SU-DHL-6 (cell line): ENCODE results near the gene FBXW7.

Experiments used
- H2AFZ ChIP-seq: fragments of 200-600 bp; sonication (generic); 2 replicates; pipeline ENCODE4 v1.6.1; 2014; ENCODE audit warnings: low read depth, mild to moderate bottlenecking, moderate library complexity, mixed read lengths, antibody characterized with exemption, low read length; ENCODE audit not compliant: severe bottlenecking
- H3F3A ChIP-seq: fragments of 200-600 bp; shearing (Covaris generic); 2 replicates; pipeline ENCODE4 v1.6.0; 2016; ENCODE audit warnings: antibody characterized with exemption, mild to moderate bottlenecking; ENCODE audit not compliant: insufficient read depth
- H3K27ac ChIP-seq: fragments of 200-600 bp; sonication (generic); 2 replicates; pipeline ENCODE4 v1.5.1; 2016; ENCODE audit warnings: low read depth, mild to moderate bottlenecking, low read length, moderate library complexity, mixed read lengths
- H3K27me3 ChIP-seq: fragments of 200-600 bp; sonication (generic), shearing (Covaris generic); 2 replicates; pipeline ENCODE4 v1.6.0; 2014; ENCODE audit warnings: mild to moderate bottlenecking, low read length
- H3K36me3 ChIP-seq: fragments of 200-600 bp; sonication (generic); 2 replicates; pipeline ENCODE4 v1.6.1; 2014; ENCODE audit warnings: mild to moderate bottlenecking, low read length, mixed read lengths
- H3K4me2 ChIP-seq: fragments of 300-600, 200-600 bp; shearing (Covaris generic), sonication (generic); 2 replicates; pipeline ENCODE4 v1.6.0; 2014; ENCODE audit warnings: low read length, low read depth, mild to moderate bottlenecking; ENCODE audit not compliant: poor library complexity, severe bottlenecking
- H3K4me3 ChIP-seq: fragments of 200-600 bp; sonication (generic); 2 replicates; pipeline ENCODE4 v1.5.1; 2014; ENCODE audit warnings: antibody characterized with exemption, low read length, mild to moderate bottlenecking, mixed read lengths; ENCODE audit not compliant: insufficient read depth, poor library complexity, severe bottlenecking
- H3K79me2 ChIP-seq: fragments of 200-600 bp; sonication (generic); 2 replicates; pipeline ENCODE4 v1.6.1; 2014; ENCODE audit warnings: mild to moderate bottlenecking, low read length, moderate library complexity; ENCODE audit not compliant: insufficient read depth
- H3K9ac ChIP-seq: fragments of 200-600 bp; sonication (generic); 2 replicates; pipeline ENCODE4 v1.7.0; 2014; ENCODE audit warnings: mild to moderate bottlenecking, low read length
- H3K9me2 ChIP-seq: fragments of 200-600 bp; sonication (generic); replicated peaks from 2 replicates; pipeline ENCODE4 v1.6.1; 2014; ENCODE audit warnings: low read length; ENCODE audit not compliant: insufficient read depth
- H3K9me3 ChIP-seq: fragments of 200-600 bp; sonication (generic); 2 replicates; pipeline ENCODE4 v1.6.1; 2014; ENCODE audit warnings: low read length, mixed read lengths; ENCODE audit not compliant: insufficient read depth
- H4K20me1 ChIP-seq: fragments of 200-600 bp; sonication (generic); 2 replicates; pipeline ENCODE4 v1.6.1; 2014; ENCODE audit warnings: low read depth, mild to moderate bottlenecking, antibody characterized with exemption, low read length, moderate library complexity, mixed read lengths
- CTCF ChIP-seq: fragments of 200-600 bp; sonication (generic); IDR thresholded peaks from one replicate; pipeline ENCODE4 v1.5.1; 2017; ENCODE audit warnings: antibody characterized with exemption, mild to moderate bottlenecking, low read length, moderate library complexity; ENCODE audit not compliant: insufficient read depth, poor library complexity, severe bottlenecking
- EZH2phosphoT487 ChIP-seq: fragments of 200-600 bp; sonication (generic), shearing (Covaris generic); conservative IDR thresholded peaks from 2 replicates; pipeline ENCODE4 v1.6.1; 2018; ENCODE audit warnings: mild to moderate bottlenecking, antibody characterized with exemption, low read length, moderate library complexity, mixed read lengths

Gene FBXW7

GRCh38 chr4:152500800-152501434 lies 35.0 kb downstream of the FBXW7 start:
- TF ChIP-seq CTCF (peak; percentile 92), EZH2phosphoT487 (no peak)
- Histone ChIP-seq H3K4me2 (peak overlapping the region; percentile 58), H3K79me2 (peaks cover 89% of the 10 kb centered on the region), H3K27ac (peak overlapping the region; percentile 71), H4K20me1 (peaks cover 13% of the 10 kb centered on the region), H3K9me3 (no peaks in the 10 kb centered on the region), H2AFZ (no peak overlapping the region), H3K4me3 (peak overlapping the region; percentile 11), H3K36me3 (no peaks in the 10 kb centered on the region), H3F3A (peaks cover 33% of the 10 kb centered on the region; the same call in 1 of the 2 replicates), H3K9me2 (no peaks in the 10 kb centered on the region), H3K27me3 (no peaks in the 10 kb centered on the region), H3K9ac (peak overlapping the region; percentile 15)

- peaks cover 13% of the 10 kb centered on the region for H4K20me1 ChIP-seq
- no peaks in the 10 kb centered on the region for H3K9me3 ChIP-seq
- no peak overlapping the region for H3K27ac ChIP-seq
- H3K4me3 ChIP-seq, result no peak overlapping the region
- no peak overlapping the region for H3K4me2 ChIP-seq
- TF ChIP-seq CTCF (no peak), EZH2phosphoT487 (no peak)
- no peaks in the 10 kb centered on the region for H3K36me3 ChIP-seq
- no peak overlapping the region for H2AFZ ChIP-seq
- peaks cover 33% of the 10 kb centered on the region; the same call in 1 of the 2 replicates for H3F3A ChIP-seq
- no peak overlapping the region for H3K9ac ChIP-seq
- peaks cover 92% of the 10 kb centered on the region for H3K79me2 ChIP-seq
- no peaks in the 10 kb centered on the region for H3K9me2 ChIP-seq
- H3K27me3 ChIP-seq, result no peaks in the 10 kb centered on the region
Measured at GRCh38 chr4:152500275-152500674, 35.6 kb downstream of the FBXW7 start.

- no peaks in the 10 kb centered on the region for H3K9me2 ChIP-seq
- no peak overlapping the region for H3K9ac ChIP-seq
- no peaks in the 10 kb centered on the region for H3K36me3 ChIP-seq
- no peaks in the 10 kb centered on the region for H3K27me3 ChIP-seq
- H4K20me1 ChIP-seq, result peaks cover 12% of the 10 kb centered on the region
- no peaks in the 10 kb centered on the region for H3K9me3 ChIP-seq
- H3K4me2 ChIP-seq, result no peak overlapping the region
- peaks cover 92% of the 10 kb centered on the region for H3K79me2 ChIP-seq
- H2AFZ ChIP-seq, result no peak overlapping the region
- H3K4me3 ChIP-seq, result no peak overlapping the region
- TF ChIP-seq CTCF, result no peak
- H3K27ac ChIP-seq, result no peak overlapping the region
- peaks cover 26% of the 10 kb centered on the region; the same call in 1 of the 2 replicates for H3F3A ChIP-seq
Measured at GRCh38 chr4:152499344-152499743, 36.5 kb downstream of the FBXW7 start.
